Duodenal mucosa (tissue), 2 donors: ENCODE data around the gene BIRC7.

Source experiments
- H3K27ac ChIP-seq: one replicate; pipeline ENCODE4 v1.7.0; 2013; ENCODE audit warnings: low read depth, low read length
- H3K27me3 ChIP-seq, 2 donors: one replicate each; pipeline ENCODE4 v1.7.0; 2013; ENCODE audit warnings: low read length in 2 of 2, control low read depth in 1 of 2; ENCODE audit not compliant: insufficient read depth in 2 of 2, control insufficient read depth in 1 of 2
- H3K36me3 ChIP-seq, 2 donors: one replicate each; pipeline ENCODE4 v1.7.0; 2013; ENCODE audit warnings: low read length in 2 of 2, control low read depth in 1 of 2; ENCODE audit not compliant: insufficient read depth in 2 of 2, control insufficient read depth in 1 of 2
- H3K4me1 ChIP-seq, 2 donors: one replicate each; pipeline ENCODE4 v1.7.0; 2013; ENCODE audit warnings: low read length in 2 of 2, control low read depth in 1 of 2; ENCODE audit not compliant: insufficient read depth in 2 of 2, control insufficient read depth in 1 of 2
- H3K4me3 ChIP-seq, 2 donors: one replicate each; pipeline ENCODE4 v1.7.0; 2013; ENCODE audit warnings: low read length in 2 of 2, low read depth in 1 of 2
- H3K9ac ChIP-seq, 2 donors: one replicate each; pipeline ENCODE4 v1.7.0; 2013; ENCODE audit warnings: low read length in 2 of 2, low read depth in 1 of 2
- H3K9me3 ChIP-seq, 2 donors: one replicate each; pipeline ENCODE4 v1.7.0; 2013; ENCODE audit warnings: low read length in 2 of 2, control low read depth in 1 of 2; ENCODE audit not compliant: control insufficient read depth in 1 of 2

The BIRC7 gene

GRCh38 chr20:63262836-63263235 lies 27.1 kb downstream of the BIRC7 start:
- no peak overlapping the region for H3K27ac ChIP-seq
- no peaks in the 10 kb centered on the region for H3K36me3 ChIP-seq
- H3K9ac ChIP-seq = no peak overlapping the region
- no peaks in the 10 kb centered on the region for H3K9me3 ChIP-seq
- H3K27me3 ChIP-seq = peaks cover 7 to 15% of the 10 kb centered on the region in 2 donors
- H3K4me1 ChIP-seq = no peaks in the 10 kb centered on the region
- H3K4me3 ChIP-seq = no peak overlapping the region

GRCh38 chr20:63264000-63264399 lies 28.3 kb downstream of the BIRC7 start:
- no peaks in the 10 kb centered on the region for H3K9me3 ChIP-seq
- peaks cover 7 to 13% of the 10 kb centered on the region in 2 donors for H3K27me3 ChIP-seq
- H3K4me1 ChIP-seq = no peaks in the 10 kb centered on the region
- H3K4me3 ChIP-seq = no peak overlapping the region
- H3K9ac ChIP-seq = no peak overlapping the region
- H3K36me3 ChIP-seq = no peaks in the 10 kb centered on the region
- no peak overlapping the region for H3K27ac ChIP-seq

DNA sequence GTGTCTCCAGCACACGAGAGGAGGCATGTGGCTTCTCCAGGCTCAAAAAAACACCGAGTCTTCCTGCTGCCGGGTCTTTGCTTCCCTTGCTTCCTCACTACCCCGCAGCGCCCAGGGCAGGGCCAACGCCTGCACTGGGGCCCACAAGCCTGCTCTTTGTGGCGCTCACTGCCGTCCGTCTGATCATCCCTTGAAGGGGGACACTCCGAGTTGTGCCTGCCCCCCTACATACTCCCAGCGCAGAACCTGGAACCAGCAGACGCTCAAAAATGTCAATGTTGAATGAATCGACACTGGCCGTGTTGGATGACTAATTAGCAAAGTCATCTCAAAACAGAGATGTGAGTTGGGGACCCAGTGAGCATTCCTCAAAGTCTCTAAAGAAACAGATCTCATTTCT lies 28.8 kb downstream of the BIRC7 start:
- no peak overlapping the region for H3K9ac ChIP-seq
- peaks cover 7 to 8% of the 10 kb centered on the region in 2 donors for H3K27me3 ChIP-seq
- H3K36me3 ChIP-seq = no peaks in the 10 kb centered on the region
- no peaks in the 10 kb centered on the region for H3K9me3 ChIP-seq
- H3K4me3 ChIP-seq = no peak overlapping the region
- H3K27ac ChIP-seq = no peak overlapping the region
- no peaks in the 10 kb centered on the region for H3K4me1 ChIP-seq

GRCh38 chr20:63265891-63266515 lies 30.3 kb downstream of the BIRC7 start:
- H3K4me1 ChIP-seq = no peaks in the 10 kb centered on the region
- H3K27me3 ChIP-seq = peaks cover 7% of the 10 kb centered on the region in 2 donors
- no peaks in the 10 kb centered on the region for H3K36me3 ChIP-seq
- H3K9ac ChIP-seq = no peak overlapping the region
- H3K4me3 ChIP-seq = no peak overlapping the region
- H3K27ac ChIP-seq = no peak overlapping the region
- H3K9me3 ChIP-seq = no peaks in the 10 kb centered on the region

DNA sequence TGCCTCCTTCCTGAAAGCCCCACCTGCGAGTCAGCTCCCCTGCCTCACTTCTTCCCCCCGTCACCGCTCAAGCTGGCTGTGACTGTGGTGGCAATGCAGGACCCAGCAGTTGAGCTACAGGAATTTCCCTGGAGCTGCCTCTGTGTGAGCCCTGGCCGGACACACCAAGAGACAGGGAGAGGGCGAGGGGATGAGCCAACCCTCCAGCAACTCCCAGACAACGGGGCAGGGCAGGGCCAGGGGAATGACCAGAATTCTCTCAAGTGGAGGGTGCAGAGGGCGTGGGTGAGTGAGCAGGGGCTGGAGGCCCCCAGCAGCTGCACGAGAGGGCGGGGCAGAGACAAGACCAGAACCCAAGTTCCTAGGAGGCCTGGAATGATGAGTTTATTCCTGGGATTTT lies 32.0 kb downstream of the BIRC7 start:
- H3K27me3 ChIP-seq = peaks cover 4 to 7% of the 10 kb centered on the region in 2 donors
- H3K9ac ChIP-seq = no peak overlapping the region
- no peaks in the 10 kb centered on the region for H3K36me3 ChIP-seq
- H3K4me3 ChIP-seq = no peak overlapping the region
- peaks cover 0 to 5% of the 10 kb centered on the region in 2 donors for H3K4me1 ChIP-seq
- H3K27ac ChIP-seq = no peak overlapping the region
- no peaks in the 10 kb centered on the region for H3K9me3 ChIP-seq

DNA sequence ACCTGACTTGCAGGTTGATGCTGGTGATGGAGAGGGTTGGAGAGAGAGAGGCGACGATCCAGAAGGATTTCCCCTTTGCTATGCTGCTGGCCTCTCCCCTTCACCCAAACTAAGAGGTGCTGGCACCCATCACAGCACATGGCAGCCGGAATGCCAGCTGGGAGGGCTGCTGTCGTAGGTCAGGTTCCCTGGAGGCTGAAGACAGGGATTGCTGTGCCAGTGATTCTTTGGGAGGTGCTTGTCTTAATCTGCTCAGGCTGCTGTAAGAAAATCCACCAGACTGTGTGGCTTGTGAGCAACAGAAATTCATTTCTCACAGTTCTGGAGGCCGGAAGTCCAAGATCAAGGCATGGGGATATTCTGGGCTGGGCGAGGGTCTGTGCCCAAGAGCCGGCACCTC lies 32.6 kb downstream of the BIRC7 start:
- Histone ChIP-seq H3K9ac (no peak overlapping the region), H3K4me3 (no peak overlapping the region), H3K27me3 (peaks cover 4 to 7% of the 10 kb centered on the region in 2 donors), H3K36me3 (no peaks in the 10 kb centered on the region), H3K9me3 (no peaks in the 10 kb centered on the region), H3K27ac (no peak overlapping the region), H3K4me1 (peaks cover 0 to 7% of the 10 kb centered on the region in 2 donors)

DNA sequence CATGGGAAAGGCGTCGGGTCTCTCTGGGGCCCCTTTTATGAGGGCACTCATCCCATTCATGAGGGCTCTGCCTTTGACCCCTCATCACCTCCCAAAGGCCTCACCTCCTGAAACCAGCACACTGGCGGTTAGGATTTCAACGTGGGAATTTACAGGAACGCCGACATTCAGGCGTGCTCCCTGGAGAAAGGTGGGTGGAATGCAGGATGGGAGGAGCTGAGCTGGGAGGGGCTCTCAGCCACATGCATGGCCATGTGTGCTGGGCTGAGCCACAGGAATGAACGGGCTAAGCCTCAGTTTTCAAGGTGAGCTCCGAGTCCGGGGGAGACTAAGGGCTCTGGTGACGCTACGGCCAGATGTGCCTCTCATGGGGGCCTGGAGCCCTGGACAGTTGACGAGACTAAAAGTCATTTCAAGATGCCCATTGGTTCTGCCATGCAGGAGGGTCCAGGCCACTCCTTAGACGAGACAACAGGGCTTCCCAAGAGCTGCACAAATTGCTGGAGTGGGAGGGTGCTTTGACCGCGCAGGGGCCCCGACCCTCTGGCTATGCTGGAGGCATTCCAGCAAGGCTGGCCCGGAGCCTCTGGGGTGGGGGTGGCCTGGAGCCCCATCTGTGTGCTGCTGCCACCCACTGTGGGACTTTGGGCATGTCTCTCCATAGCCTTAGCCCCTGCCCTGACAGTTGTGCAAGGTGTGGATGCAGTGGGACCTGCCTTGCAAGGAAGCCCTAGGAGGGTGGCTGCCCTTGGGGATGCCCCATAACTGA lies 33.1 kb downstream of the BIRC7 start:
- H3K36me3 ChIP-seq = no peaks in the 10 kb centered on the region
- H3K27me3 ChIP-seq = peaks cover 4 to 7% of the 10 kb centered on the region in 2 donors
- H3K4me1 ChIP-seq = peaks cover 6 to 13% of the 10 kb centered on the region in 2 donors
- H3K27ac ChIP-seq = no peak overlapping the region
- H3K9me3 ChIP-seq = no peaks in the 10 kb centered on the region
- H3K9ac ChIP-seq = no peak overlapping the region
- no peak overlapping the region for H3K4me3 ChIP-seq

- no peaks in the 10 kb centered on the region for H3K9me3 ChIP-seq
- no peak overlapping the region for H3K9ac ChIP-seq
- peaks cover 7 to 20% of the 10 kb centered on the region in 2 donors for H3K4me1 ChIP-seq
- H3K27ac ChIP-seq = no peak overlapping the region
- H3K27me3 ChIP-seq = peaks cover 4 to 7% of the 10 kb centered on the region in 2 donors
- no peaks in the 10 kb centered on the region for H3K36me3 ChIP-seq
- no peak overlapping the region for H3K4me3 ChIP-seq
These were observed 34.0 kb downstream of the BIRC7 start for GRCh38 chr20:63269724-63270123.

DNA sequence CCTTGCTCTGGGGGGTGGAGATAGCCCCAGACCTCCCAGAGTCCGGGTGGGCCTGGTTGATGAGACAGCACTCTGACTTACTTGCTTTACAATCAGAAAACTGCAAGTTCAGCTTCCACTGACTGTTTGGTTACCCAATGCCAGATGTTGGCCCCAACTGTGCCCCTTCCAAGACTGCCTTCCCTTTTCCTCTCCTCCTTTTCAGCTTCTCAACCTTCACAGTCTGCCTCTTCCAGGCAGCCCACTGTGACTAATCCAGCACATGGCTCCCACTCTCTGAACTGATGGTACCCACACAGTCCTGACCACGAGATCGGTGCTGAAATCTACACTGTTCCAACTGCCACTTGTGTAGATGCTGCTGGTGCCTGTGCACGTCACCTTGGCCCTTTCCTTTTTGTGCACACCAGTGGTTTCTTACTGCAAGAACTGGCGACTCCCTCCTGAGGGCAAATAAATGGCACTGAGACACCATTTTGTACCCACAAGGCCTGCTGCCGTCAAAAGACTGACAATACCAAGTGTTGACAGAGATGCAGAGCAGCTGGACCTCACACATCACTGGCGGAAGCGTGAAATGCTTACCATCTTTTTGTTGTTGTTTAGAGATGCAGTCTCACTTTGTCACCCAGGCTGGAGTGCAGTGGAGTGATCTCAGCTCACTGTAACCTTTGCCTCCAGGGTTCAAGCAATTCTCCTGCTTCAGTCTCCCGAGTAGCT lies 35.1 kb downstream of the BIRC7 start:
- H3K9me3 ChIP-seq = no peaks in the 10 kb centered on the region
- peaks cover 4 to 5% of the 10 kb centered on the region in 2 donors for H3K27me3 ChIP-seq
- no peaks in the 10 kb centered on the region for H3K36me3 ChIP-seq
- no peak overlapping the region for H3K9ac ChIP-seq
- H3K4me3 ChIP-seq = no peak overlapping the region
- peaks cover 7 to 25% of the 10 kb centered on the region in 2 donors for H3K4me1 ChIP-seq
- no peak overlapping the region for H3K27ac ChIP-seq
